Uterus (tissue), 4 donors: ENCODE data around the gene PLA2G4F. TPM values are rescaled to one million over a fixed set of nuclear protein-coding genes. Genes with fewer than 3 reads are reported as not detected.

Experiments used
- DNase-seq, 2 donors: peaks; one replicate each; pipeline ENCODE4 v3.0.0-alpha.2; 2019 to 2020
- H3K27ac ChIP-seq, 2 donors: fragments of 200-600 bp; sonication (generic); 1 replicate in 1 of 2; 2 replicates in 1 of 2; pipeline ENCODE4 v1.5.1; 2016 to 2018
- H3K27me3 ChIP-seq, 2 donors: fragments of 200-600 bp; sonication (generic); one replicate each; pipeline ENCODE4 v1.5.1; 2018 to 2019; ENCODE audit warnings: control low read depth in 1 of 2
- H3K36me3 ChIP-seq, 2 donors: fragments of 200-600 bp; sonication (generic); one replicate each; pipeline ENCODE4 v1.5.1; 2019; ENCODE audit warnings: control low read depth in 1 of 2
- H3K4me1 ChIP-seq, 2 donors: fragments of 200-600 bp; sonication (generic); one replicate each; pipeline ENCODE4 v1.5.1; 2018 to 2019; ENCODE audit warnings: control low read depth in 1 of 2
- H3K4me3 ChIP-seq, 2 donors: fragments of 200-600 bp; sonication (generic); 1 replicate in 1 of 2; 2 replicates in 1 of 2; pipeline ENCODE4 v1.5.1; 2018 to 2019; ENCODE audit warnings: mild to moderate bottlenecking in 1 of 2
- H3K9me3 ChIP-seq, 2 donors: fragments of 200-600 bp; sonication (generic); one replicate each; pipeline ENCODE4 v1.5.1; 2019; ENCODE audit warnings: control low read depth in 1 of 2
- POLR2A ChIP-seq, 2 donors: fragments of 450-650 bp; IDR thresholded peaks; one replicate each; pipeline ENCODE4 v1.6.1; 2016; ENCODE audit warnings: antibody characterized with exemption in 2 of 2, mild to moderate bottlenecking in 1 of 2, moderate library complexity in 1 of 2
- intact Hi-C: fragments of 100-400 bp; cut with DNase I; formaldehyde crosslinking; loops from one replicate; pipeline ENCODE4 v1.15.1; 2023; ENCODE audit warnings: low total_unique reads
- total RNA-seq, 4 donors: library from RNA; depleted of rRNA in 3 of 4; stranded (reverse); fragments of >200 nt in 3 of 4; gene quantifications; one replicate each; pipeline versions ENCODE4 v1.1.0 to v1.2.4, GENCODE V29; 2014 to 2023
- TF ChIP-seq, protein P1 (sequence below), 4 experiments: fragments of 200-600 bp in 2 of 4; fragments of 450-650 bp in 2 of 4; sonication (generic) in 2 of 4; IDR thresholded peaks; one replicate each; pipeline ENCODE4 v1.5.1; 2016 to 2019; ENCODE audit warnings: antibody characterized with exemption in 4 of 4, mild to moderate bottlenecking in 2 of 4, moderate library complexity in 1 of 4
- donor health status: DM: yes; HTN: yes; CAD: no.

Gene PLA2G4F
- total RNA-seq, 4 donors from 2014 or later, result 0.26 to 1.5 (median 0.29) TPM; not detected in 1

DNA sequence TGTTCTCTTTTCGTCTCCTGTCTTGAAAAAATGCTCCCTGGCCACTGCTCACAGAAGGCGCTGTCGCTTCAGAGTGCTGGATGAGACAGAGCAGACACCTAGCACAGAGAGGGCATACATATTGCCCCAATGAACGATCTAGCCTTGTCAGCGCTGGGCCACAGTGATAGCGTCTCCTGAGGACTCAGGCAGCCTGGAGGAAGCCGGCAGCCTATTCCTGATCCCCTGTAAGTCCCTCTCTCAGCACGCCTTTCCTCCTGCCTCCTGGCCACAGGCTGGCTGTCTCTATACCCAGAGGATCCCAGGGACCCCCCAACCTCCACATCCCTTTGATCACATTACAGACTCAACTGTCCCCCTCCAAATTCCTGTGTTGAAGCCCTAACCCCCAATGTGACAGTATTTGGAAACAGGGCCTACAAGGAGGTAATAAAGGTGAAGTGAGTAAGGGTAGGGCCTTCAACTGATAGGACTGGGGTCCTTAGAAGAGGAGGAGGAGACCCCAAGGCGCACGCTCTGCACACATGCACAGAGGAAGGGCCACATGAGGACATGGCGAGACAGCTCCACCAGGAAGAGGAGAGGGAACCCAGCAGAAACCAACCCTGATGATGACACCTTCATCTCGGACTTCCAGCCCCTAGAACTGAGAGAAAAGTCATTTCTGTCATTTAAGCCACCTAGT, 7.5 kb downstream of the PLA2G4F start:
- Histone ChIP-seq H3K27ac (no peak overlapping the region), H3K27me3 (no peaks in the 10 kb centered on the region), H3K36me3 (no peaks in the 10 kb centered on the region), H3K9me3 (no peaks in the 10 kb centered on the region), H3K4me1 (no peaks in the 10 kb centered on the region), H3K4me3 (no peak overlapping the region)
- TF ChIP-seq, protein P1, sequence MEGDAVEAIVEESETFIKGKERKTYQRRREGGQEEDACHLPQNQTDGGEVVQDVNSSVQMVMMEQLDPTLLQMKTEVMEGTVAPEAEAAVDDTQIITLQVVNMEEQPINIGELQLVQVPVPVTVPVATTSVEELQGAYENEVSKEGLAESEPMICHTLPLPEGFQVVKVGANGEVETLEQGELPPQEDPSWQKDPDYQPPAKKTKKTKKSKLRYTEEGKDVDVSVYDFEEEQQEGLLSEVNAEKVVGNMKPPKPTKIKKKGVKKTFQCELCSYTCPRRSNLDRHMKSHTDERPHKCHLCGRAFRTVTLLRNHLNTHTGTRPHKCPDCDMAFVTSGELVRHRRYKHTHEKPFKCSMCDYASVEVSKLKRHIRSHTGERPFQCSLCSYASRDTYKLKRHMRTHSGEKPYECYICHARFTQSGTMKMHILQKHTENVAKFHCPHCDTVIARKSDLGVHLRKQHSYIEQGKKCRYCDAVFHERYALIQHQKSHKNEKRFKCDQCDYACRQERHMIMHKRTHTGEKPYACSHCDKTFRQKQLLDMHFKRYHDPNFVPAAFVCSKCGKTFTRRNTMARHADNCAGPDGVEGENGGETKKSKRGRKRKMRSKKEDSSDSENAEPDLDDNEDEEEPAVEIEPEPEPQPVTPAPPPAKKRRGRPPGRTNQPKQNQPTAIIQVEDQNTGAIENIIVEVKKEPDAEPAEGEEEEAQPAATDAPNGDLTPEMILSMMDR (IDR thresholded peaks at IDR 0.05), result no peak
- TF ChIP-seq POLR2A (IDR thresholded peaks at IDR 0.05), result no peak
- intact Hi-C loops, result no loop called here
- DNase-seq, result peak in 1 of 2 donors; percentile 6

DNA sequence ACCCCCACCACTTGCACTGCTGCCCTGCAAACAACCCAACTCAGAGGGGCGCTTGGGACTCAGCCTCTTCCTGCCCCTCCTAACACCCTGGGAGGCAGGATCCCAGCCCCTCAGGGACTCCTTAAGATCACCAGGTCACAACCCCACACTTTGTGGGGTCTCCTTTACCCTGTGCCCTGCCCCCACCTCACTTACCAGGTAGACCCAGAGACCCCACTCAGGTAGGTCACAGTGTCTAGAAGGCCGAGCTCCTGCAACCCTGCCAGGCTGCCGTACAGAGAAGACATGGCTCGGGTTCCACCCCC, 9.1 kb downstream of the PLA2G4F start:
- Histone ChIP-seq H3K4me3 (no peak overlapping the region), H3K4me1 (no peaks in the 10 kb centered on the region), H3K27ac (no peak overlapping the region), H3K36me3 (no peaks in the 10 kb centered on the region), H3K27me3 (no peaks in the 10 kb centered on the region), H3K9me3 (no peaks in the 10 kb centered on the region)
- TF ChIP-seq, protein P1 (IDR thresholded peaks at IDR 0.05), result no peak
- no peak for TF ChIP-seq POLR2A (IDR thresholded peaks at IDR 0.05)
- intact Hi-C loops, result no loop called here
- DNase-seq, result peak in 1 of 2 donors; percentile 9

DNA sequence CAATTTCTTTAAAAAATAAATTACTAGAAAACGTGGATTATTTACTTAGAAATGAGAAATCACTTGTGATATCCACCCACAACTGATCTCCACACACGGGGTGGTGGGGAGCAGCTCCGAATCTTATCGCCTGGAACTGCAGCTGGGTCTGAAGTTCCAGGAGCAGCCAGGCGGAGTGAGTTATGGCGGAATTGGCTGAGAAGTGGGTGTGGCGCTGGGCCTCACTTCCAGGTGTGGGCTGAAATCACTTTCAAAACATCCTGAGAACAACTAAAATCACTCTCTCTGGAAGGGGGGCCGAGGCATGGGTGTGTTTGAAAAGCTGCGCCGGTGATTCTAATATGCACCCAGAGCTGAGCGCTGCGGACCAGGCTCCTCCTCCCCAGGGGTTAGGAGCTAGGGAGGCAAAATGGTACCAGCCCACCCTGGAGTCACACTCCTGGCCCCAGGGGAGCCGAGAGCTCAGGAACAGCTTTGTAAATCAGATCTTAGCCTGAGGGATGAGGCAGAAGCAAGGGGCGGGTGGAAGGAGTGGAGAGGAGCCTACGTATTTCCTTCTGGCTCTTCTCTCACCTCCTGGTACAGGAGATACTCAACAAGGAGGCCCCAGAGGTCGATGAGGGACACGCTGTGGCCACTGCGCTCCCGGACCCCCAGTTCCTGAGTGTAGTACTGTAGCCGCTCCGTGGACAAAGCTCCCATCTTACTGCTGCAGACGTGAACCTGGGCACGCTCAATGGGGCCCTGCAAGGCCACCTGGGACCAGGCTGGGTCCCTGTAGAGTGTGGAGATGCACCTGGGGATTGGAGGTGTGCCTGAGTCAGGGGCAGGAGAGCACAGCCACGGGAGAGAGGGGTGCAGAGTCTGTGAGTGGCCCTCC, 9.6 kb downstream of the PLA2G4F start:
- DNase-seq, result peak in 1 of 2 donors; percentile 3
- Histone ChIP-seq H3K4me1 (no peaks in the 10 kb centered on the region), H3K9me3 (no peaks in the 10 kb centered on the region), H3K27me3 (no peaks in the 10 kb centered on the region), H3K36me3 (no peaks in the 10 kb centered on the region), H3K4me3 (no peak overlapping the region), H3K27ac (no peak overlapping the region)
- TF ChIP-seq, protein P1 (IDR thresholded peaks at IDR 0.05), result no peak
- no peak for TF ChIP-seq POLR2A (IDR thresholded peaks at IDR 0.05)
- intact Hi-C loops, result no loop called here

DNA sequence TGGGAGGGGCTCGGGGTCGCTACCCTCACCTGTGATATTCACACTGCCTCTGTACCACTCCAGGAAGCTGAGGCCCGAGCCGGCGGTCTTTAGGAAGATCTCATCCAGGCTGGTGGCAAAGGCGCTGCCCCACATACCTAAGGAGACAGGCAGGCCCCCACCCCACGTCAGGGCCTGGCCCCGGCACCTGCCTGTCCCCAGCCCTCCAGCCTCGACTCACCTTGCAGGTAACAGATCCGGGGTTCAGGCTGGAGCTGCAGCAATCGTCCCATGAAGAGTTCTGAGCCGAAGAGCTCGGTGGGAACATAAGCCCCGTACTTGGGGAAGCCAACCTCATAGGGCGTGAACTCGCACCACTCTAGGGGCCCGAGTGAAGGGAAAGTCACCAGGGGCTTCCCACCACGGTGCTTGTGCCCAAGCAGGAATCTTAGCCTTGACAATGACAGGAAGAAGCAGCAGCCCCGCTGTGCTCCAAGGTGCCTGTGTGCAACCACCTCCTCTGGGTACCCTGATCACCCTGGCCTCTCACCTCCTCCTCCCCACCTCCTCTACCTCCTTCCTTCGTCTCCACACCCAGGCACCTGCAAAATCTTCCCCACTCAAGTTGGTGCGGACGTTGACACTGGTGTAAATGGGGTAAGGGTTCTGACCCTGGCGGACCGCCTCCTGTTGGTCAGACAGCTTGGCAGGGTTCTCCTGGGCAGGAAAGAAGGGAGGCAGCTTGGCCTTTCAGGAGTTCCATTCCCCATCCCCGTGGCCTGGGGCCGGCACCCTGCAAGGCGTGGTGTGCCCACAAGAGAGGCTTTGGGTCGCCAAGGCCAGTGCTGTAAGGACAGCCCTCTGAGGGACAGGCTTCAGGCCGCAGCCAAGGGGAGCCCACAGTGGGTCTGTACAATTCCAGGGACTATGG, 10.6 kb downstream of the PLA2G4F start:
- peak in 1 of 2 donors; percentile 9 for DNase-seq
- no peaks in the 10 kb centered on the region for H3K9me3 ChIP-seq
- no peak for TF ChIP-seq POLR2A (IDR thresholded peaks at IDR 0.05)
- TF ChIP-seq, protein P1 (IDR thresholded peaks at IDR 0.05), result no peak
- intact Hi-C loops, result no loop called here
- H3K4me1 ChIP-seq, result no peaks in the 10 kb centered on the region
- no peak overlapping the region for H3K4me3 ChIP-seq
- no peaks in the 10 kb centered on the region for H3K36me3 ChIP-seq
- no peak overlapping the region for H3K27ac ChIP-seq
- H3K27me3 ChIP-seq, result no peaks in the 10 kb centered on the region
